ENCODE data around the gene CRYAA. TPM values are rescaled to one million over a fixed set of nuclear protein-coding genes. Genes with fewer than 3 reads are reported as not detected.
"Not testable (repeated sequence)": the region's sequence is repeated elsewhere in the genome, so short reads cannot be mapped to it uniquely, and the experiment has no call there.

CRYAA gene
- total and polyA plus RNA-seq, 3 donors from 2014 or later, result 0.31 TPM; not detected in 2

- DNase-seq; H3K27me3 ChIP-seq; H3K36me3 ChIP-seq (ENCODE audit: low read depth, missing control alignments); intact Hi-C loops (cut with DNase I; ENCODE audit: low total_unique reads); H3K9me3 ChIP-seq; H3K4me1 ChIP-seq; H3K4me3 ChIP-seq; H3K27ac ChIP-seq: not testable (repeated sequence)
- no CpG with 5 or more reads among the region's 15 CpGs for WGBS, 2 donors
Observed at GRCh38 chr21:43181033-43181432, 12.2 kb downstream of the CRYAA start.

GRCh38 chr21:43187268-43187667 lies 18.5 kb downstream of the CRYAA start:
- H3K4me1 ChIP-seq; H3K27me3 ChIP-seq; H3K27ac ChIP-seq; H3K9me3 ChIP-seq; intact Hi-C loops (cut with DNase I; ENCODE audit: low total_unique reads); H3K36me3 ChIP-seq (ENCODE audit: low read depth, missing control alignments); DNase-seq; H3K4me3 ChIP-seq: not testable (repeated sequence)
- 89% methylated on average over 2 of the region's 7 CpGs; no CpG with 5 or more reads in 1 of the 2 donors for WGBS, 2 donors

- Histone ChIP-seq H3K4me3 (no peak overlapping the region), H3K4me1 (no peaks in the 10 kb centered on the region), H3K9me3 (no peaks in the 10 kb centered on the region), H3K36me3 (ENCODE audit: low read depth, missing control alignments) (no peaks in the 10 kb centered on the region), H3K27me3 (no peaks in the 10 kb centered on the region), H3K27ac (no peak overlapping the region)
- WGBS, 2 donors, result 90 to 100% methylated on average over 4 of the region's 4 CpGs
- TF ChIP-seq CTCF (IDR thresholded peaks at IDR 0.05) (no peak), POLR2A (IDR thresholded peaks at IDR 0.05) (no peak)
- intact Hi-C loops (cut with DNase I; ENCODE audit: low total_unique reads), result no loop called here
- DNase-seq, result peak; percentile 8
Observed at GRCh38 chr21:43187715-43188114, 18.9 kb downstream of the CRYAA start.

GRCh38 chr21:43188181-43188580 lies 19.4 kb downstream of the CRYAA start:
- no peaks in the 10 kb centered on the region for H3K27me3 ChIP-seq
- no peaks in the 10 kb centered on the region for H3K36me3 ChIP-seq (ENCODE audit: low read depth, missing control alignments)
- no peaks in the 10 kb centered on the region for H3K4me1 ChIP-seq
- DNase-seq, result no peak
- H3K4me3 ChIP-seq, result no peak overlapping the region
- no peaks in the 10 kb centered on the region for H3K9me3 ChIP-seq
- WGBS, 2 donors, result 94 to 96% methylated on average over 7 to 8 of the region's 8 CpGs
- intact Hi-C loops (cut with DNase I; ENCODE audit: low total_unique reads), result no loop called here
- no peak overlapping the region for H3K27ac ChIP-seq
- TF ChIP-seq CTCF (IDR thresholded peaks at IDR 0.05) (no peak), POLR2A (IDR thresholded peaks at IDR 0.05) (no peak)

- H3K27ac ChIP-seq, result peak overlapping the region in 1 of 2 donors; percentile 41
- 37 to 43% methylated on average over 15 of the region's 15 CpGs for WGBS, 2 donors
Observed at GRCh38 chr21:43188592-43189210, 19.9 kb downstream of the CRYAA start.

More at GRCh38 chr21:43188592-43189210, 19.9 kb downstream of the CRYAA start:
- TF ChIP-seq POLR2A (IDR thresholded peaks at IDR 0.05) (no peak), CTCF (IDR thresholded peaks at IDR 0.05) (no peak)
- DNase-seq, result peak; percentile 73
- Histone ChIP-seq H3K4me3 (no peak overlapping the region), H3K4me1 (no peaks in the 10 kb centered on the region), H3K36me3 (ENCODE audit: low read depth, missing control alignments) (no peaks in the 10 kb centered on the region), H3K9me3 (no peaks in the 10 kb centered on the region), H3K27me3 (no peaks in the 10 kb centered on the region)
- intact Hi-C loops (cut with DNase I; ENCODE audit: low total_unique reads), result no loop called here

Data from testis (tissue), 3 donors.